ENCODE results near the gene FDX2. TPM values are rescaled to one million over a fixed set of nuclear protein-coding genes. Genes with fewer than 3 reads are reported as not detected.
A peak's percentile ranks its signal among the peaks of the same experiment; 100 is the strongest.

Gene FDX2
- total and polyA plus RNA-seq, 2 of the 13 experiments (the other 11 are each of a cell fraction or from before 2014, with no cell fraction given) = 21.0 to 24.7 TPM

DNA sequence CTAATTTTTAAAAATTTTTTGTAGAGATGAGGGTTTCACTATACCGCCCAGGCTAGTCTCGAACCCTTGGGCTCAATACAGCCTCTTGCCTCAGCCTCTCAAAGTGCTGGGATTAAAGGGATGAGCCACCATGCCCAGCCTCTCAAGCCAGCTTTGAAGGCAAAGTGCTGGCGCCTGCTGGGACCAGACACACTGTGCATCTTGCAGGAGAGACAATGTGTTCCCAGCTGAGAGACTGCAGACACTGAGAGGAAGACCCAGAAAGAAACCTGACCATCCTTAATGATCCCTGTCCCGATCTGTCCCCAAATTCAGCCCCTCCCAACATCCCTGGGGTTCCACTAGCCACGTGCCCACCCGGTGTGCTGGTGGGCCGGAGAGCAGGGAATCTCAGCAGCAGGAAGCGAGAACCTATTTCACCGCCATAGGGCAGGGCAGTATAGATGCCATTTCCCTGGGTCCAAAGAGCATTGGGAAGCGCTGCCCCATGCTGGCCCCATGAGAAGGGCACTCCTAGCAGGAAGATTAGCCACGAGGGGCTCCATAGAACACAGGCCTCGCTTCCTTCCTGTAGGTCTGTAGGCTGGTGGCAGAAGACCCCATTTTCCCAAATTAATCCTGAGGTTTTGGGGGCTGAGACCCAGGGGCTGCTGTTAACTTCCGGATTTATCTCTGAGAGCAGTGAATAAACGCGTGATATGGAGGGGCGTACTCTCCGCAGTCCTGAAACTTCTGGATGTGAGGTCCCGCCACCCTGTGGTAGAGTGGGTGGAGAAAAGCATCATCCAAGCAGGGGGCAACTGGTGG, 16.5 kb upstream of the FDX2 start (continued):
- TF ChIP-seq, protein P1, sequence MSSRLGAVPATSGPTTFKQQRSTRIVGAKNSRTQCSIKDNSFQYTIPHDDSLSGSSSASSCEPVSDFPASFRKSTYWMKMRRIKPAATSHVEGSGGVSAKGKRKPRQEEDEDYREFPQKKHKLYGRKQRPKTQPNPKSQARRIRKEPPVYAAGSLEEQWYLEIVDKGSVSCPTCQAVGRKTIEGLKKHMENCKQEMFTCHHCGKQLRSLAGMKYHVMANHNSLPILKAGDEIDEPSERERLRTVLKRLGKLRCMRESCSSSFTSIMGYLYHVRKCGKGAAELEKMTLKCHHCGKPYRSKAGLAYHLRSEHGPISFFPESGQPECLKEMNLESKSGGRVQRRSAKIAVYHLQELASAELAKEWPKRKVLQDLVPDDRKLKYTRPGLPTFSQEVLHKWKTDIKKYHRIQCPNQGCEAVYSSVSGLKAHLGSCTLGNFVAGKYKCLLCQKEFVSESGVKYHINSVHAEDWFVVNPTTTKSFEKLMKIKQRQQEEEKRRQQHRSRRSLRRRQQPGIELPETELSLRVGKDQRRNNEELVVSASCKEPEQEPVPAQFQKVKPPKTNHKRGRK (CRISPR knock-in tag; IDR thresholded peaks at IDR 0.05) = no peak
- TF ChIP-seq ZNF260 (CRISPR knock-in tag; IDR thresholded peaks at IDR 0.05; ENCODE audit: borderline replicate concordance, low read depth) = no peak
- TF ChIP-seq U2AF1 (optimal IDR thresholded peaks at IDR 0.05; ENCODE audit: low read depth, low read length) = no peak
- TF ChIP-seq, protein P2, sequence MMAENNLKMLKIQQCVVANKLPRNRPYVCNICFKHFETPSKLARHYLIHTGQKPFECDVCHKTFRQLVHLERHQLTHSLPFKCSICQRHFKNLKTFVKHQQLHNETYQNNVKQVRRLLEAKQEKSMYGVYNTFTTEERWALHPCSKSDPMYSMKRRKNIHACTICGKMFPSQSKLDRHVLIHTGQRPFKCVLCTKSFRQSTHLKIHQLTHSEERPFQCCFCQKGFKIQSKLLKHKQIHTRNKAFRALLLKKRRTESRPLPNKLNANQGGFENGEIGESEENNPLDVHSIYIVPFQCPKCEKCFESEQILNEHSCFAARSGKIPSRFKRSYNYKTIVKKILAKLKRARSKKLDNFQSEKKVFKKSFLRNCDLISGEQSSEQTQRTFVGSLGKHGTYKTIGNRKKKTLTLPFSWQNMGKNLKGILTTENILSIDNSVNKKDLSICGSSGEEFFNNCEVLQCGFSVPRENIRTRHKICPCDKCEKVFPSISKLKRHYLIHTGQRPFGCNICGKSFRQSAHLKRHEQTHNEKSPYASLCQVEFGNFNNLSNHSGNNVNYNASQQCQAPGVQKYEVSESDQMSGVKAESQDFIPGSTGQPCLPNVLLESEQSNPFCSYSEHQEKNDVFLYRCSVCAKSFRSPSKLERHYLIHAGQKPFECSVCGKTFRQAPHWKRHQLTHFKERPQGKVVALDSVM (CRISPR knock-in tag; IDR thresholded peaks at IDR 0.05) = peak; percentile 51; the same call in 1 of the 2 replicates
- no peak for TF ChIP-seq POGZ (CRISPR knock-in tag; IDR thresholded peaks at IDR 0.05)
- no peak for TF ChIP-seq FLYWCH1 (CRISPR knock-in tag; IDR thresholded peaks at IDR 0.05)
- no peak for TF ChIP-seq ADNP (CRISPR knock-in tag; IDR thresholded peaks at IDR 0.05)
- TF ChIP-seq ZNF10 (CRISPR knock-in tag; IDR thresholded peaks at IDR 0.05; ENCODE audit: borderline replicate concordance, low read depth) = no peak
- TF ChIP-seq, protein P3, sequence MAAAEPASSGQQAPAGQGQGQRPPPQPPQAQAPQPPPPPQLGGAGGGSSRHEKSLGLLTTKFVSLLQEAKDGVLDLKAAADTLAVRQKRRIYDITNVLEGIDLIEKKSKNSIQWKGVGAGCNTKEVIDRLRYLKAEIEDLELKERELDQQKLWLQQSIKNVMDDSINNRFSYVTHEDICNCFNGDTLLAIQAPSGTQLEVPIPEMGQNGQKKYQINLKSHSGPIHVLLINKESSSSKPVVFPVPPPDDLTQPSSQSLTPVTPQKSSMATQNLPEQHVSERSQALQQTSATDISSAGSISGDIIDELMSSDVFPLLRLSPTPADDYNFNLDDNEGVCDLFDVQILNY (CRISPR knock-in tag; conservative IDR thresholded peaks at IDR 0.05) = no peak
- peak; percentile 46; the same call in 1 of the 2 replicates for TF ChIP-seq MYC (CRISPR knock-in tag; IDR thresholded peaks at IDR 0.05; ENCODE audit: borderline replicate concordance)
- no peak for TF ChIP-seq KAT8 (CRISPR knock-in tag; IDR thresholded peaks at IDR 0.05)
- no peak for TF ChIP-seq NR2C2 (CRISPR knock-in tag; IDR thresholded peaks at IDR 0.05; ENCODE audit: borderline replicate concordance)
- TF ChIP-seq, protein P4, sequence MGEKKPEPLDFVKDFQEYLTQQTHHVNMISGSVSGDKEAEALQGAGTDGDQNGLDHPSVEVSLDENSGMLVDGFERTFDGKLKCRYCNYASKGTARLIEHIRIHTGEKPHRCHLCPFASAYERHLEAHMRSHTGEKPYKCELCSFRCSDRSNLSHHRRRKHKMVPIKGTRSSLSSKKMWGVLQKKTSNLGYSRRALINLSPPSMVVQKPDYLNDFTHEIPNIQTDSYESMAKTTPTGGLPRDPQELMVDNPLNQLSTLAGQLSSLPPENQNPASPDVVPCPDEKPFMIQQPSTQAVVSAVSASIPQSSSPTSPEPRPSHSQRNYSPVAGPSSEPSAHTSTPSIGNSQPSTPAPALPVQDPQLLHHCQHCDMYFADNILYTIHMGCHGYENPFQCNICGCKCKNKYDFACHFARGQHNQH (CRISPR knock-in tag; IDR thresholded peaks at IDR 0.05) = 0 out of 2 replicates have a peak, but pooled peaks have one; percentile 9
- TF ChIP-seq, protein P5, sequence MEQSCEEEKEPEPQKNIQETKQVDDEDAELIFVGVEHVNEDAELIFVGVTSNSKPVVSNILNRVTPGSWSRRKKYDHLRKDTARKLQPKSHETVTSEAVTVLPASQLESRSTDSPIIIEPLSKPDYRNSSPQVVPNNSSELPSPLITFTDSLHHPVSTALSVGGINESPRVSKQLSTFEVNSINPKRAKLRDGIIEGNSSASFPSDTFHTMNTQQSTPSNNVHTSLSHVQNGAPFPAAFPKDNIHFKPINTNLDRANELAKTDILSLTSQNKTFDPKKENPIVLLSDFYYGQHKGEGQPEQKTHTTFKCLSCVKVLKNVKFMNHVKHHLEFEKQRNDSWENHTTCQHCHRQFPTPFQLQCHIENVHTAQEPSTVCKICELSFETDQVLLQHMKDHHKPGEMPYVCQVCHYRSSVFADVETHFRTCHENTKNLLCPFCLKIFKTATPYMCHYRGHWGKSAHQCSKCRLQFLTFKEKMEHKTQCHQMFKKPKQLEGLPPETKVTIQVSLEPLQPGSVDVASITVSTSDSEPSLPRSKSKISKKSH (CRISPR knock-in tag; IDR thresholded peaks at IDR 0.05; ENCODE audit: borderline replicate concordance) = no peak
- TF ChIP-seq TP53 (CRISPR knock-in tag; conservative IDR thresholded peaks at IDR 0.05) = no peak
- no peak for TF ChIP-seq TAF1 (CRISPR knock-in tag; IDR thresholded peaks at IDR 0.05)
- TF ChIP-seq TOE1 (CRISPR knock-in tag; IDR thresholded peaks at IDR 0.05) = no peak
- TF ChIP-seq, protein P6, sequence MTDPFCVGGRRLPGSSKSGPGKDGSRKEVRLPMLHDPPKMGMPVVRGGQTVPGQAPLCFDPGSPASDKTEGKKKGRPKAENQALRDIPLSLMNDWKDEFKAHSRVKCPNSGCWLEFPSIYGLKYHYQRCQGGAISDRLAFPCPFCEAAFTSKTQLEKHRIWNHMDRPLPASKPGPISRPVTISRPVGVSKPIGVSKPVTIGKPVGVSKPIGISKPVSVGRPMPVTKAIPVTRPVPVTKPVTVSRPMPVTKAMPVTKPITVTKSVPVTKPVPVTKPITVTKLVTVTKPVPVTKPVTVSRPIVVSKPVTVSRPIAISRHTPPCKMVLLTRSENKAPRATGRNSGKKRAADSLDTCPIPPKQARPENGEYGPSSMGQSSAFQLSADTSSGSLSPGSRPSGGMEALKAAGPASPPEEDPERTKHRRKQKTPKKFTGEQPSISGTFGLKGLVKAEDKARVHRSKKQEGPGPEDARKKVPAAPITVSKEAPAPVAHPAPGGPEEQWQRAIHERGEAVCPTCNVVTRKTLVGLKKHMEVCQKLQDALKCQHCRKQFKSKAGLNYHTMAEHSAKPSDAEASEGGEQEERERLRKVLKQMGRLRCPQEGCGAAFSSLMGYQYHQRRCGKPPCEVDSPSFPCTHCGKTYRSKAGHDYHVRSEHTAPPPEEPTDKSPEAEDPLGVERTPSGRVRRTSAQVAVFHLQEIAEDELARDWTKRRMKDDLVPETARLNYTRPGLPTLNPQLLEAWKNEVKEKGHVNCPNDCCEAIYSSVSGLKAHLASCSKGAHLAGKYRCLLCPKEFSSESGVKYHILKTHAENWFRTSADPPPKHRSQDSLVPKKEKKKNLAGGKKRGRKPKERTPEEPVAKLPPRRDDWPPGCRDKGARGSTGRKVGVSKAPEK (CRISPR knock-in tag; IDR thresholded peaks at IDR 0.05; ENCODE audit: borderline replicate concordance) = no peak
